ENCODE measurements around the gene IQSEC1. TPM values are rescaled to one million over a fixed set of nuclear protein-coding genes. Genes with fewer than 3 reads are reported as not detected.
A peak's percentile ranks its signal among the peaks of the same experiment; 100 is the strongest.
"Not testable (repeated sequence)": the region's sequence is repeated elsewhere in the genome, so short reads cannot be mapped to it uniquely, and the experiment has no call there.

The IQSEC1 gene
- total RNA-seq, 6 experiments from 2014 or later = 21.1 to 25.1 (median 21.9) TPM

GRCh38 chr3:12879191-12879815, 193.9 kb downstream of the IQSEC1 start:
- Mint-ChIP-seq H3K27me3 (ENCODE audit: insufficient read depth) (peaks cover 14% of the 10 kb centered on the region), H3K4me1 (ENCODE audit: low read depth) (no peaks in the 10 kb centered on the region; the same call in 1 of the 2 replicates), H3K4me3 (no peak overlapping the region), H3K36me3 (ENCODE audit: low read depth) (no peaks in the 10 kb centered on the region; the same call in 1 of the 2 replicates), H3K9me3 (peaks cover 4% of the 10 kb centered on the region; the same call in 1 of the 2 replicates), H3K27ac (no peak overlapping the region)
- no peak for DNase-seq
- no peak for TF ChIP-seq CTCF (IDR thresholded peaks at IDR 0.05)

- not testable (repeated sequence) for H3K9me3 Mint-ChIP-seq; H3K36me3 Mint-ChIP-seq (ENCODE audit: low read depth); H3K4me3 Mint-ChIP-seq; DNase-seq; H3K4me1 Mint-ChIP-seq (ENCODE audit: low read depth); H3K27ac Mint-ChIP-seq
- peaks cover 14% of the 10 kb centered on the region for H3K27me3 Mint-ChIP-seq (ENCODE audit: insufficient read depth)
Observed at GRCh38 chr3:12878758-12879157, 194.5 kb downstream of the IQSEC1 start.

GRCh38 chr3:12878141-12878574, 195.1 kb downstream of the IQSEC1 start:
- 0 out of 2 replicates have a peak, but pooled peaks have one; percentile 9 for TF ChIP-seq CTCF (IDR thresholded peaks at IDR 0.05)
- H3K36me3 Mint-ChIP-seq (ENCODE audit: low read depth) = no peaks in the 10 kb centered on the region; the same call in 1 of the 2 replicates
- no peak overlapping the region for H3K27ac Mint-ChIP-seq
- peaks cover under 1% of the 10 kb centered on the region; the same call in 1 of the 2 replicates for H3K9me3 Mint-ChIP-seq
- H3K4me1 Mint-ChIP-seq (ENCODE audit: low read depth) = no peaks in the 10 kb centered on the region
- no peak for DNase-seq
- no peak overlapping the region for H3K4me3 Mint-ChIP-seq
- peaks cover 19% of the 10 kb centered on the region for H3K27me3 Mint-ChIP-seq (ENCODE audit: insufficient read depth)

GRCh38 chr3:12877040-12877439, 196.2 kb downstream of the IQSEC1 start:
- no peak for DNase-seq
- Mint-ChIP-seq H3K27me3 (ENCODE audit: insufficient read depth) (peaks cover 23% of the 10 kb centered on the region), H3K4me1 (ENCODE audit: low read depth) (no peaks in the 10 kb centered on the region), H3K4me3 (no peak overlapping the region), H3K36me3 (ENCODE audit: low read depth) (no peaks in the 10 kb centered on the region; the same call in 1 of the 2 replicates), H3K27ac (no peak overlapping the region), H3K9me3 (no peaks in the 10 kb centered on the region)
- no peak for TF ChIP-seq CTCF (IDR thresholded peaks at IDR 0.05)

- DNase-seq = peak; percentile 12
- Mint-ChIP-seq H3K27ac (no peak overlapping the region), H3K4me1 (ENCODE audit: low read depth) (peaks cover under 1% of the 10 kb centered on the region; the same call in 1 of the 2 replicates), H3K9me3 (no peaks in the 10 kb centered on the region), H3K4me3 (no peak overlapping the region), H3K36me3 (ENCODE audit: low read depth) (no peaks in the 10 kb centered on the region), H3K27me3 (ENCODE audit: insufficient read depth) (peaks cover 27% of the 10 kb centered on the region)
- TF ChIP-seq CTCF (IDR thresholded peaks at IDR 0.05) = peak; percentile 63; the same call in 1 of the 2 replicates
Observed at GRCh38 chr3:12875857-12876836, 197.1 kb downstream of the IQSEC1 start.

All from HFFc6 (cell line).